WTC11 (cell line): Measurements from ENCODE around the gene CRY2. TPM values are rescaled to one million over a fixed set of nuclear protein-coding genes. Genes with fewer than 3 reads are reported as not detected.
"Not testable (repeated sequence)": the region's sequence is repeated elsewhere in the genome, so short reads cannot be mapped to it uniquely, and the experiment has no call there.

Source experiments
- ATAC-seq: fragments of 200-7000 bp; cut with Tn5 transposase; 2 replicates; pipeline ENCODE4 v1.10.0; 2021; ENCODE audit warnings: mild to moderate bottlenecking, moderate library complexity
- CTCF ChIA-PET: fragments of 300-600 bp; sonication (Branson Sonifier 250); formaldehyde crosslinking; loops from one replicate; lab custom pipeline; 2021; ENCODE audit warnings: antibody characterized with exemption; lab: Charles Lee
- POLR2A ChIA-PET: fragments of 350-600 bp; sonication (Branson Sonifier 250); formaldehyde crosslinking; loops from one replicate; lab custom pipeline; 2021; ENCODE audit warnings: antibody characterized with exemption; lab: Charles Lee
- DNase-seq: peaks from one replicate; pipeline ENCODE4 v3.0.0; 2021; ENCODE audit warnings: low spot score
- H3K27ac Mint-ChIP-seq: 2 replicates; pipeline ENCODE4 v1.8.0; 2021; ENCODE audit warnings: mixed read lengths
- H3K27me3 Mint-ChIP-seq: 2 replicates; pipeline ENCODE4 v1.8.0; 2021; ENCODE audit warnings: low read depth, mild to moderate bottlenecking, moderate library complexity, mixed read lengths
- H3K36me3 Mint-ChIP-seq: 2 replicates; pipeline ENCODE4 v1.8.0; 2021; ENCODE audit warnings: mixed read lengths
- H3K4me1 Mint-ChIP-seq: 2 replicates; pipeline ENCODE4 v1.8.0; 2022; ENCODE audit warnings: mixed read lengths
- H3K4me3 Mint-ChIP-seq: 2 replicates; pipeline ENCODE4 v1.8.0; 2021; ENCODE audit warnings: mild to moderate bottlenecking, moderate library complexity, mixed read lengths
- H3K9me3 Mint-ChIP-seq: 2 replicates; pipeline ENCODE4 v1.8.0; 2021; ENCODE audit warnings: mixed read lengths
- ATF2 ChIP-seq: sonication (generic); formaldehyde crosslinking; IDR thresholded peaks from 2 replicates; pipeline ENCODE4 v1.8.1; 2022; ENCODE audit warnings: low read depth, missing genetic modification reagents, borderline replicate concordance
- CREB1 ChIP-seq: sonication (generic); formaldehyde crosslinking; IDR thresholded peaks from 2 replicates; pipeline ENCODE4 v1.8.0; 2023; ENCODE audit warnings: mild to moderate bottlenecking, missing genetic modification reagents
- E2F1 ChIP-seq: sonication (generic); formaldehyde crosslinking; IDR thresholded peaks from 2 replicates; pipeline ENCODE4 v1.8.0; 2022; ENCODE audit warnings: mild to moderate bottlenecking, missing genetic modification reagents
- FOXP4 ChIP-seq: sonication (generic); formaldehyde crosslinking; IDR thresholded peaks from 2 replicates; pipeline ENCODE4 v1.8.0; 2022; ENCODE audit warnings: mild to moderate bottlenecking, missing genetic modification reagents
- GTF2I ChIP-seq: fragments of 250-450 bp; sonication (Bioruptor Pico); conservative IDR thresholded peaks from 2 replicates; pipeline ENCODE4 v1.4.0; 2021; ENCODE audit warnings: mild to moderate bottlenecking
- JAZF1 ChIP-seq: fragments of 250-450 bp; sonication (Bioruptor Pico); IDR thresholded peaks from 2 replicates; pipeline ENCODE4 v1.9.0; 2021; ENCODE audit warnings: moderate library complexity, mild to moderate bottlenecking, inconsistent platforms
- NFATC4 ChIP-seq: fragments of 250-450 bp; sonication (Bioruptor Pico); IDR thresholded peaks from 2 replicates; pipeline ENCODE4 v1.9.0; 2021; ENCODE audit warnings: mild to moderate bottlenecking
- PREB ChIP-seq: sonication (generic); formaldehyde crosslinking; IDR thresholded peaks from 2 replicates; pipeline ENCODE4 v1.8.1; 2022; ENCODE audit warnings: mild to moderate bottlenecking, missing genetic modification reagents, moderate library complexity, borderline replicate concordance
- PRRX2 ChIP-seq: fragments of 250-450 bp; sonication (Bioruptor Pico); IDR thresholded peaks from 2 replicates; pipeline ENCODE4 v1.8.0; 2021; ENCODE audit warnings: mild to moderate bottlenecking
- SMAD4 ChIP-seq: sonication (generic); formaldehyde crosslinking; IDR thresholded peaks from 2 replicates; pipeline ENCODE4 v1.8.0; 2022; ENCODE audit warnings: mild to moderate bottlenecking, missing genetic modification reagents
- SP1 ChIP-seq: sonication (generic); formaldehyde crosslinking; conservative IDR thresholded peaks from 2 replicates; pipeline ENCODE4 v1.8.1; 2022; ENCODE audit warnings: missing genetic modification reagents
- ZNF281 ChIP-seq: sonication (generic); formaldehyde crosslinking; IDR thresholded peaks from 2 replicates; pipeline ENCODE4 v1.8.0; 2023; ENCODE audit warnings: mild to moderate bottlenecking, missing genetic modification reagents
- total RNA-seq: library from RNA; stranded (reverse); gene quantifications from 3 replicates; pipeline ENCODE4 v1.2.3, GENCODE V29; 2021
- TF ChIP-seq, protein P1 (sequence below): sonication (generic); formaldehyde crosslinking; IDR thresholded peaks from 2 replicates; pipeline ENCODE4 v1.8.1; 2023; ENCODE audit warnings: mild to moderate bottlenecking, missing genetic modification reagents, moderate library complexity

The CRY2 gene
- total RNA-seq, 1 experiment from 2014 or later = 18.3 TPM

GRCh38 chr11:45834298-45834756 is 12.9 kb upstream of the CRY2 start (continued):
- TF ChIP-seq ZNF281 (CRISPR knock-in tag) = no peak
- TF ChIP-seq, all 79 proteins: peak for 0

GRCh38 chr11:45839204-45839603 is 8.1 kb upstream of the CRY2 start:
- no peak for TF ChIP-seq FOXP4
- TF ChIP-seq GTF2I (CRISPR knock-in tag) = no peak
- TF ChIP-seq NFATC4 (CRISPR knock-in tag) = no peak
- TF ChIP-seq SMAD4 (CRISPR knock-in tag) = no peak
- TF ChIP-seq, protein P1, sequence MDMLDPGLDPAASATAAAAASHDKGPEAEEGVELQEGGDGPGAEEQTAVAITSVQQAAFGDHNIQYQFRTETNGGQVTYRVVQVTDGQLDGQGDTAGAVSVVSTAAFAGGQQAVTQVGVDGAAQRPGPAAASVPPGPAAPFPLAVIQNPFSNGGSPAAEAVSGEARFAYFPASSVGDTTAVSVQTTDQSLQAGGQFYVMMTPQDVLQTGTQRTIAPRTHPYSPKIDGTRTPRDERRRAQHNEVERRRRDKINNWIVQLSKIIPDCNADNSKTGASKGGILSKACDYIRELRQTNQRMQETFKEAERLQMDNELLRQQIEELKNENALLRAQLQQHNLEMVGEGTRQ = no peak
- no peak for TF ChIP-seq SP1 (CRISPR knock-in tag)
- no peak for TF ChIP-seq CREB1
- no peak for TF ChIP-seq ATF2 (CRISPR knock-in tag)
- TF ChIP-seq E2F1 = no peak
- TF ChIP-seq PRRX2 (CRISPR knock-in tag) = no peak
- no peak for TF ChIP-seq JAZF1
- TF ChIP-seq PREB (CRISPR knock-in tag) = no peak
- POLR2A ChIA-PET = no interaction called here
- H3K27me3 Mint-ChIP-seq = peaks cover 35% of the 10 kb centered on the region
- peaks cover 8% of the 10 kb centered on the region; the same call in 1 of the 2 replicates for H3K9me3 Mint-ChIP-seq
- no peak for ATAC-seq
- no peak overlapping the region for H3K4me3 Mint-ChIP-seq
- DNase-seq = no peak
- no peak overlapping the region for H3K27ac Mint-ChIP-seq
- CTCF ChIA-PET = no interaction called here
- H3K4me1 Mint-ChIP-seq = no peaks in the 10 kb centered on the region
- no peaks in the 10 kb centered on the region for H3K36me3 Mint-ChIP-seq

DNA sequence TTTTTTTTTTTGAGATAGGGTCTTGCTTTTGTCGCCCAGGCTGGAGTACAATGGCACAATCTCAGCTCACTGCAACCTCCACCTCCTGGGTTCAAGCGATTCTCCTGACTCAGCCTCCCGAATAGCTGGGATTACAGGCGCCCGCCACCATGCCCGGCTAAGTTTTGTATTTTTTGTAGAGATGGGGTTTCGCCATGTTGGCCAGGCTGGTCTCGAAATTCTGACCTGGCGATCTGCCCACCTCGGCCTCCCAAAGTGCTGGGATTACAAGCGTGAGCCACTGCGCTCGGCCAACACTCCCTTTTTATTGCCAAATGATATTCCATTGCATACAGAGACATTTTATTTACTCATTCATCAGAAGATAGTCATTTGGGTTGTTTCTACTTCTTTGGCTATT is 7.0 kb upstream of the CRY2 start:
- H3K4me3 Mint-ChIP-seq, H3K9me3 Mint-ChIP-seq, DNase-seq, H3K27ac Mint-ChIP-seq, H3K36me3 Mint-ChIP-seq, ATAC-seq, POLR2A ChIA-PET, H3K4me1 Mint-ChIP-seq, CTCF ChIA-PET: not testable (repeated sequence)
- peaks cover 41% of the 10 kb centered on the region for H3K27me3 Mint-ChIP-seq
